Measurements from ENCODE around the gene SYMPK.

Gene SYMPK

DNA sequence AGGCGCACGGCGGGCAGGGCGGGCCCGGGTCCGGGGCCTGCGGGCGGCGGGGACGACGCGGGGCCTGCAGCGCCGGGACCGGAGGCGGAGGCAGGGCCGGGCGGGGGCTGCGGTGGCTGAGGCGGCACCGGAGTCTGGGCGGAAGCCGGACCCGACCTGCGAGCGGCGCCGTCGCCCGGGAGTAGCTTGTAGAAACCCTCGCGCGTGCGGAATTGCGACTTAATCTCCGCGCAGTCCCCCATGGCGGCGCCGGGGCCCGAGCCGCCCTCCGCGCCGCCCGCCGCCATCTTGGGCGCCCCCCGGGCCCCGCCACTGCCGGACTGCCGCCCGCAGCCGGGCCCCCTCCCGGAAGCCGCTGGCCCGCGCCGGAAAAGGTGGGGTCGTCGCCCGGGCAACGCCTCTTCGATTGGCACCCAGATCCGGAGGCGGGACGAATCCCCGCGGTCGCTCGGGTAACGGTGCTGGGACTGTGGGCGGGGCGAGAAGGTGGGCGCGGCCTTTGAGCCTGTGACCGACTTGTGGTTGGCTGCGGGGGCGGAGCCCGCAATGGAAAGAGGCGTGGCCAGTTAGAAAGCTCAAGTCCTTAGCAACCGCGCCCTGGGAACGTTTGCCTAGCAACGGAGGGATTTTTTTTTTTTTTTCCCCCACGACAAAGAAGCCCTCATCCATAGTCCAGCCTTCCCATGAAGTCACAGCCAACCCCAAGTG, 70.3 kb downstream of the SYMPK start, which contains the start of gene DMWD (continued):
- TF ChIP-seq ZEB2 (tag by site-specific recombination; IDR thresholded peaks at IDR 0.05) (no peak), HOXD13 (CRISPR knock-in tag; IDR thresholded peaks at IDR 0.05; ENCODE audit: borderline replicate concordance) (no peak), PATZ1 (tag by site-specific recombination; IDR thresholded peaks at IDR 0.05) (peak; percentile 36; the same call in 1 of the 2 replicates), ZNF112 (tag by site-specific recombination; IDR thresholded peaks at IDR 0.05) (no peak), ZNF48 (tag by site-specific recombination; IDR thresholded peaks at IDR 0.05) (no peak), KLF16 (tag by site-specific recombination; IDR thresholded peaks at IDR 0.05) (no peak), BCL11B (tag by site-specific recombination; IDR thresholded peaks at IDR 0.05; ENCODE audit: low read depth) (no peak), ZNF394 (tag by site-specific recombination; IDR thresholded peaks at IDR 0.05; ENCODE audit: borderline replicate concordance) (no peak), SETDB1 (IDR thresholded peaks at IDR 0.05; ENCODE audit: insufficient read length, low read length) (no peak), ZNF585B (tag by site-specific recombination; IDR thresholded peaks at IDR 0.05) (no peak), ZNF624 (tag by site-specific recombination; IDR thresholded peaks at IDR 0.05) (no peak), PRDM2 (tag by site-specific recombination; IDR thresholded peaks at IDR 0.05; ENCODE audit: borderline replicate concordance) (no peak), ZNF140 (tag by site-specific recombination; IDR thresholded peaks at IDR 0.05) (no peak), KLF17 (tag by site-specific recombination; IDR thresholded peaks at IDR 0.05) (no peak), MEIS1 (CRISPR knock-in tag; IDR thresholded peaks at IDR 0.05; ENCODE audit: borderline replicate concordance) (no peak), OSR2 (tag by site-specific recombination; IDR thresholded peaks at IDR 0.05) (no peak), ZNF362 (tag by site-specific recombination; IDR thresholded peaks at IDR 0.05) (peak; percentile 91), ZNF548 (tag by site-specific recombination; IDR thresholded peaks at IDR 0.05) (no peak), HOXC10 (CRISPR knock-in tag; IDR thresholded peaks at IDR 0.05) (no peak), ZNF830 (tag by site-specific recombination; IDR thresholded peaks at IDR 0.05; ENCODE audit: low read depth) (no peak), ZNF571 (tag by site-specific recombination; IDR thresholded peaks at IDR 0.05) (no peak), ZBTB17 (tag by site-specific recombination; IDR thresholded peaks at IDR 0.05) (no peak), KLF9 (tag by site-specific recombination; IDR thresholded peaks at IDR 0.05; ENCODE audit: low read depth) (peak; percentile 90), SP3 (tag by site-specific recombination; IDR thresholded peaks at IDR 0.05) (peak; percentile 88), ZNF404 (tag by site-specific recombination; IDR thresholded peaks at IDR 0.05) (no peak), SP2 (tag by site-specific recombination; IDR thresholded peaks at IDR 0.05) (peak; percentile 90), ZFHX2 (tag by site-specific recombination; conservative IDR thresholded peaks at IDR 0.05) (peak; percentile 87), KLF8 (tag by site-specific recombination; IDR thresholded peaks at IDR 0.05) (0 out of 2 replicates have a peak, but pooled peaks have one; percentile 26), HIC1 (tag by site-specific recombination; IDR thresholded peaks at IDR 0.05) (no peak)

Data from HEK293 (cell line).